ENCODE measurements around the gene CEACAM19.

DNA sequence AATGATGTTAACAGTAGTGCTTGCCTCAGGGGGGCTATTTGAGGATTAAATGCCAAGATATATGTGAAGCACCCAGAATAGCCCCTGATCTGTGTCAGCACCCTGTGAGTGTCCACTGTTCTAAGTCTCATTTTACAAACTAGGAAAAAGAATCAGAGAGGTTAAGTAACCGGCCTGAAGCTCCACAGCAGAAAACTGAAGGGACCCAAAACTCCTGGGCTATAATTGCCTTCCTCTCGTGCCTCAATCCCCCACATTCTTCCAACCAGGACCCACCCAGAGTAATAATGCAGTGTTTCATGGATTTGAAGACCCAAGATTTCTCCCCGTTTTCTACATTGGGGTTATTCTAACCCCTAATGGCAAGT, 25.2 kb upstream of the CEACAM19 start:
- no peak for TF ChIP-seq EZH2 (IDR thresholded peaks at IDR 0.05; ENCODE audit: low read depth)
- TF ChIP-seq, protein P1, sequence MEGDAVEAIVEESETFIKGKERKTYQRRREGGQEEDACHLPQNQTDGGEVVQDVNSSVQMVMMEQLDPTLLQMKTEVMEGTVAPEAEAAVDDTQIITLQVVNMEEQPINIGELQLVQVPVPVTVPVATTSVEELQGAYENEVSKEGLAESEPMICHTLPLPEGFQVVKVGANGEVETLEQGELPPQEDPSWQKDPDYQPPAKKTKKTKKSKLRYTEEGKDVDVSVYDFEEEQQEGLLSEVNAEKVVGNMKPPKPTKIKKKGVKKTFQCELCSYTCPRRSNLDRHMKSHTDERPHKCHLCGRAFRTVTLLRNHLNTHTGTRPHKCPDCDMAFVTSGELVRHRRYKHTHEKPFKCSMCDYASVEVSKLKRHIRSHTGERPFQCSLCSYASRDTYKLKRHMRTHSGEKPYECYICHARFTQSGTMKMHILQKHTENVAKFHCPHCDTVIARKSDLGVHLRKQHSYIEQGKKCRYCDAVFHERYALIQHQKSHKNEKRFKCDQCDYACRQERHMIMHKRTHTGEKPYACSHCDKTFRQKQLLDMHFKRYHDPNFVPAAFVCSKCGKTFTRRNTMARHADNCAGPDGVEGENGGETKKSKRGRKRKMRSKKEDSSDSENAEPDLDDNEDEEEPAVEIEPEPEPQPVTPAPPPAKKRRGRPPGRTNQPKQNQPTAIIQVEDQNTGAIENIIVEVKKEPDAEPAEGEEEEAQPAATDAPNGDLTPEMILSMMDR (conservative IDR thresholded peaks at IDR 0.05) = no peak
